ENCODE results near the gene LGALSL.
"Not testable (repeated sequence)": the region's sequence is repeated elsewhere in the genome, so short reads cannot be mapped to it uniquely, and the experiment has no call there.

The LGALSL gene

DNA sequence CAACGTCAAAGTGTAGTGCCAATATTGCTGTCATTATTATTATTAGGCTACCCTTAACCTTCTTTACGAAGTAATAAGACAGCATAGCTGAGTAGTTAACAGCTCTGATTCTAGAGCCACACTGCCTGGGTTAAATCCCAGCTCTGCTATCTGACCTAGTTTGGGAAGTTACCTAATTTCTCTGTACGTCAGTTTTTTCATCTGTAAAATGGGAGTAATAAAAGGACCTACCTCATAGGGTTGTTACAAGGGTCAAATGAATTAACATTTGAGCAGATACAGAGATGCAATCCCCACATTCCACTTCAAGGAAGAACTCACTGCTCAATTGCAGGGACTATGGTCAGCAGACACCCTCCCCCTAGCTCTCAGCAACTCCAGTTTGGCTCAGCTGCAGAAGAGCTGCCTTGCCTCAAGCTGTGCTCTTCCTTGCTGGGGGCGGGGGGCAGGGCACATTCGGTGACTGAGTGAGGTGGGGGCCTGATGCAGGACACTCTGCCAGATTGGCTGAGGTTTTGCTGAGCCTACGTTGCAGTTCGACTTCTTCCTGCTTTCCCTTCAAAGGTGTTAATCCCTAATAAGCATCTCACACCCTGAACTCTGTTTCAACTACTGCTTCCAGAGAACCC lies 11.0 kb upstream of the LGALSL start:
- DNase-seq = no peak

DNA sequence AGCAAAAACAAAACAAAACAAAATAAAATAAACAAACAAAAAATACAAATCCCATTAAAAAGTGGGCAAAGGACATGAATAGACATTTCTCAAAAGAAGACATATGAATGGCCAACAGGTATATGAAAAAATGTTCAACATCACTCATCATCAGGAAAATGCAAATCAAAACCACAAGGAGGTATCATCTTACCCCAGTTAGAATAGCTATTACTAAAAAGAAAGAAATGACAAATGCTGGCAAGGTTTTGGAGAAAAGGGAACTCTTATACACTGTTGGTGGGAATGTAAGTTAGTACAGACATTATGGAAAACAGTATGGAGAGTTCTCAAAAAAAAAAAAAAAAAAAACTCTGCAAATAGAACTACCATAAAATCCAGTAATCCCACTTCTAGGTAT lies 8.0 kb upstream of the LGALSL start:
- not testable (repeated sequence) for DNase-seq

DNA sequence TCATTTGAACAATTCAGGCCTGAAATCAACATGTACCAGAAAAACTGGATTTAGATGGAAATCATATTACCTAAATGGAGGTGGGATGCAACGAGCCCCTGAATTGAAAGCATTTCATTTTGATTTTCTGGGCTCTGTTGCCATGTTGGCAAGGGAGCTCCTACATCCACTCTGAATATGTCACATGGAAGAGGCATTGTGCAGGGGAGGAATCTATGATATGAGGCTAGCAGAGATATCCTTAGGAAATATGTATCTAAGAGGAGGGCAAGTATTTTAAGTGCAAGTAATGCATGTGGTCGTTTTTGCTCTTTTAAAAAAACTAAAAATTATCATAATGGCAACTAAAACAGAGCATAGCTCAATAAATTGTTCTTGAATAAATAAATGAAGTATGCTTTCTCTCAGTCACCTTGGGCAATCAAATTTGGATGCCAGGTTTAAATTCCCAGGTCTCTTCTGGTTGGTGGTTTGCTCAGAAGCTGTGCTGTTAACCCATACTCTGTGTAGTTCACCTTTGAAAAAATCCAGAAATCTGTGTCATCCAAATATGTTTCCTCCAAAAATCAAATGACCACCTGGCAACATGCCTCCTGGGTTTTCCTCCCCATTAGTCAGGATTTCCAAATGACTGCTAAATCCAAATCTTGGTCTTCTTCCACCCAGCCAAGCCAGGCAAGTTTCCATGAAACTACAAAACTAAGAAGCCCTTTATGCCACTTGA lies 6.5 kb upstream of the LGALSL start:
- DNase-seq = no peak

DNA sequence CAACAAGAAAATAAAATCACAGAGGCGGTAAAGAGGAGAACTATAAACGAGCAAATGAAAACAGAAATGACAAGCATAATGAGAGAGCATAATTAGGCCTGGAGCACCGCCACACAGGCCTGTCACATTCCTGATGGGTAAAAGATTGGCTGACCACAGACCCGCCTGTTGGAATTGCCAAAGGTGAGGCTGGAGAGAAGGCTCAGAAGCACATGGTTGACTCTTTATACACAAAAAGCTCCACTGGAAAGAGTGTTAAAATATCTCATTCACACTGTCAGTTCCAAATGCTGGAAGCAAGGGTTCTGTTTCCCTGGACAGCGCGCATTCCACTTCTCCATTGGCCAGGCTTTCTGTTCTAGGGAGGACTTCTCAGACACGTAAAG lies 5.9 kb upstream of the LGALSL start:
- no peak for DNase-seq

DNA sequence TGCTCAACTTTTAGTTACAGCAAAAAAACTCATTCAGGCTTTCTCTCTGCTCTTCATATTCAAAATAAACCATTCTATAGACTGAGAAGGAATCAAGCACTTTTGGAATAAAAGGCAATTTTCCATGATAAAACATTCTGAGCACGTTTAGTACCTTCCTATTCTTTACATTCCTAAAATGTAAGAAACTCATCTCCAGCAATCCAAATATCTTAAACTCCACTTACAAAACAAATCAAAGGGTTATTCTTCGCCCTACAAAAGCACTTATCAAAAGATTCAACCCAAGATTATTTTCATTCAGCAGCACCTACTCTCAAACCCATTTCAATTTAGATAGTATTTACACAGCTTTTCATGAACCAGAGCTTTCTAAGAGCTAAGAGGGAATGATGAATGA lies 2.9 kb upstream of the LGALSL start:
- DNase-seq = no peak

DNA sequence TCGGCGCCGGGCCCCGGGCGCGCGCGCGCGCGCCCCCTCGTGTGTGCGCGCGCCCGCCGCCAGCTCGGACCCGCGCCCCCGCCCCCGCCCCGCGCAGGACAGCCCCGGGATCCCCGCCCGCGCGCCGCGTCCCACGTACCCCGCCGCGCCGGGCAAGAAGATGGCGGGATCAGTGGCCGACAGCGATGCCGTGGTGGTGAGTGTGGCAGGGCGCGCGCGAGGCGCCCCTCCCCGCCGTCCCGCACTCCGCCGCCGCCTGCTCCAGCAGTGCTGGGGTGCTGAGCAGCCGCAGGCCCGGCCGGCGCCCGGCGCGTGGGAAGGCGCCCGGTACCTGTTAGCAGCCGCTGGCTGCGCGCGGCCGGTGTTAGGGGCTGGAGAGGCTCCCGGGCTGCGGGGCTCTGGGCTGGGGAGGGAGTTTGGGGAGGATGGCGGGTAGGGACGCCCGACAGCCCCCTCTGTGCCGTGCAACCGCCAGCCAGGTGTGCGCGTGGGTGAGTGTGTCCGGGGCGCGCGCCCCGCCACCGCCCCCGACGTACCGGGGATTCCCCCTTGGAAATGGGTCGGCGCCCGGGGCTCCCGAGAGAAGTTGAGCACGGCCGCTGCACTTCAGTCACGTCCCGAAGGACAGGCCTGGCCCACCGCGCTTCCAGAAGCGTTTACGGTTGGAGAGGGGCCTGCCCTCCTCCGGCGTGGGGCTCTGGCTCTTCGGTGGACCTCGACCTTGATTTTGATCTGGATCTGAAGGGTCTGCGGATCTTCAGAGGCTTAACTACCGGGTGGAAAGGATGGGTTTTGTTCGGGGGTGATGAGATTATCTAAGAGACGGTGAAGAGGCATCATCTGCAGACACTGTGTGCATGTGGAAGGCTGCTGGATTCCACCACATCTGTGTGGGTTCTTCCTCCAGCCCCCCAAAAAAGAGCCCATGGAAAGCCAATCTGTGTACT lies 697 bp downstream of the LGALSL start:
- DNase-seq = peak; percentile 20

DNA sequence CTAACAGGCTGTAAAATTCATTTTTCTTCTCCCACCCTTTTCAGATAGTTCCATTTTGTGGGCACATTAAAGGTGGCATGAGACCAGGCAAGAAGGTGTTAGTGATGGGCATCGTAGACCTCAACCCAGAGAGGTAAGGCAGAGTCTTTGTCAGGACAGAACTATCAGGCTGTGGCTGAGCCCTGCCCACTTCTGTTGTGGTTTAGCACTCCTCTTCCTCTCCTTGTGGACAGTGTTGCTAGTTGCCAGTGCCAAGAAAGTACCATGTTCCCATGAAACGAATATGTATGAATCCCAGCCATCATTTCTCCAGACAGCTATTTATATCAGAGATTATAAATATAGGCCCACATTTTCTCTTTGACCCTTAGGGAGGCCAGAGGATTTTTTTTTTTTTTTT lies 1.6 kb downstream of the LGALSL start:
- no peak for DNase-seq

DNA sequence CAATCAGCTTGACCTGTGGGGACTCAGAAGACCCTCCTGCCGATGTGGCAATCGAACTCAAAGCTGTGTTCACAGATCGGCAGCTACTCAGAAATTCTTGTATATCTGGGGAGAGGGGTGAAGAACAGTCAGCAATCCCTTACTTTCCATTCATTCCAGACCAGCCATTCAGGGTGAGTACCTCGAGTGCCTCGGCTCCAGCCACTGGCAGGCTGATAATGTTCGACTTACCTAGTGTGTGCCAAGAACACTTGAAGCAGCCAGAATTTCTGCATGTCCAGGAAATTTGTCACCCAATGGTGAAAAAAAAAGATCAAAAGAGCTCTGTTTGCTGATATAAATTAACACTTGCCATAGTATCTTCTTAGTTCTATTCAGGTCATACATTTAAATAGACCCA lies 2.3 kb downstream of the LGALSL start:
- DNase-seq = no peak

DNA sequence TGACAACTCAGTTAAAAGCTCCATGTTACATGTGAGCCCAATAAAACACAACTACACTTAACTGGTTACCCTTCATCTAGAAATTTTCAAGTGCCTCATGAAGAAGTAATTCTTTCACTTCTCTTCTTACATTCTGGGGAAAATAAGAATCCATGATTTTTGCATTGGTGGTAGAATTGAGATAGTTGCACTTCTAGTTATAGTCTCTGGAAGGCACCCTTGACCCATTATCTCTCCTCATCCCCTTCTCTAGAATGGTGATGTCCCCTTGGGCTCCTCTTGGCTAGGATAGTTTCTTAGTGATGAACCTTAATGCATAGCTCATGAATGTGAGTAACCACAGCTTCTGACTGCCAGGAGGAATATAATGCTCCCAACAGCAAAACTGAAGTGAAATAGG lies 3.6 kb downstream of the LGALSL start:
- no peak for DNase-seq

DNA sequence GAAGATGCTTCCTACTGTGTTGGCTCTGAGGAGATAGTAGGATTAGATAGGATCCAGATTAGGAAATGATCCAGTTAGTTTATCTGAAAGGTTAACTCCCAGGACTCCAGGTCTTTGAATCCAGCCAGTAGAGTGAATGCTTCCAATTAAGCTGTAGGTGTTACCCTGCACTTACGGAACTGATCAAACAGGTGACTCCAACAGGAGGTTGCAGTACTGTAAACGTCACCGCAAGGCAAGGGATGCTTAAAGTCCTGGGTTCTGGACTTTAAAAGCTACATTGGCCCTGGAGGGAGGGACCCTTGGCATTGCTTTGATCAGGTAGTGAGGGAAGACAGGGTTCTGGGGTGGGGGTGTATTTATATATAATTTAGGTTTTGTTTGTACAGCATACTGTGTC lies 5.6 kb downstream of the LGALSL start:
- DNase-seq = no peak

DNA sequence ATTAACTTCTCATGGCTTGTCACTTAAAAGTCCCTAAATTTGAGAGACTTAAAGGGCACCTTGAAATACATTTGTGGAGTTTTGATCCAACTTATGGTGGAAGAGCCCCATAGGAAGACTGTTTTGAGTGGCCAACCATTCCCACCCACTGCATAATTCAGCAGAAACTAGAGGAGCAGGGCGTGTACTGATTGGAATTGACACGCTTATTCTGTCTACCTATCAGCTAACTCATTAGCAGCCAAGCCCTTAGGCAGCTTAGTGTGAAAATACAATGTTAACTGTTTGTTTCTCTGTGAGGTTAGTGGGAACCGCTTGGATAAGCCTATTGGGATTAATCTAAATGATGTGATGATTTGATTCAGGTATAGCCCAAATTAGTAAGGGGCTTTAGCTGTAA lies 6.4 kb downstream of the LGALSL start:
- DNase-seq = no peak

DNA sequence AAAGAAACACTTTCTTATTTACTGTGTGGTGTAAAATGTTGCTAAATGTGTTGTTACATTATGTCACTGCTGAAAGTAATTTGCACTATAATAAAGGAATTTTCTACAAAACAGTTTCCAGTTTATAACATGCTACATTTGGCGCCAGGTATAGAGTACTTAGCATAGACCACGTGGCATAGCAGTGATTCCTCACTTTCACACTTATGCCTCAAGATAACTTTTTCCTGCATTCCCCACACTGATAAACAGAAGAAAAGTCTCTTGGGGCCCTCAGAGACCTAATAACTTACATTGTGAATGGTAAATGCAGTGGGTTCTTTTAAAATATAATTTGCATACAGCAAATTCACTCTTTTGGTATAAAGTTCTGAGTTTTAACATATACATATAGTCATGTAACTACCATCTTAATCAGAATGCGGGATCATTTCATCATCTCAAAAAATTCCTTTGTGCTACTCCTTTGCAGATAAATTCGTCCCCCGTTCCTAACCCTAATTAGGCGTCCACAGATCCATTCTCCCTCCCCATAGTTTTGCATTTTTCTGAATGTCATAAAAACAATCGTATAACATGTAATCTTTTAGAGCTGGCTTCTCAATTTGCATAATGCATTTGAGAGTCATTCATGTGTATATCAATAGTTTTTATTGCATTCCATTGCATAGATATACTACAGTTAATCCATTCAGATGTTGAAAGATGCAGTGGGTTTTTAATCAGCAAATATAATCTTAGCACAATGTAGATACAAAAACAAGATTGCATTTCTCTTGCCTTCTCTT lies 7.5 kb downstream of the LGALSL start:
- no peak for DNase-seq

DNA sequence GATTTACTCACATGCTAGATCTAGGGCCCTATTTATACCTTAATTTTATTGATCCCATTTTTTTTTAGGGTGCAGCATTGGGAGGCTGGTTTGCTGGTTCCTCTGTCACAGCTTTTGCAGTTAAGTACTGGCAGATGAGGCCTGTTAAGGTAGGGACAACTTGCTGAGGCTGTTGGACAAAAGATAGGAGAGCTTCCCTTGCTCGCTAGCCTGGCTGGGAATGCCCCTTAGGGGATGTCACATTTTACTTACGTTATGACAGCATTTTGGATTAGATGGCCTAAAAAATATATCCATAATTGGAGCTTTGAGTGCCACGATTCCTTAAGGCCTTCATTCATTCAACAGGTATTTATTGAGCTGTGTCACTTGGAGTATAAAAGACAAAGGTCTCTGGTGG lies 8.2 kb downstream of the LGALSL start:
- no peak for DNase-seq

DNA sequence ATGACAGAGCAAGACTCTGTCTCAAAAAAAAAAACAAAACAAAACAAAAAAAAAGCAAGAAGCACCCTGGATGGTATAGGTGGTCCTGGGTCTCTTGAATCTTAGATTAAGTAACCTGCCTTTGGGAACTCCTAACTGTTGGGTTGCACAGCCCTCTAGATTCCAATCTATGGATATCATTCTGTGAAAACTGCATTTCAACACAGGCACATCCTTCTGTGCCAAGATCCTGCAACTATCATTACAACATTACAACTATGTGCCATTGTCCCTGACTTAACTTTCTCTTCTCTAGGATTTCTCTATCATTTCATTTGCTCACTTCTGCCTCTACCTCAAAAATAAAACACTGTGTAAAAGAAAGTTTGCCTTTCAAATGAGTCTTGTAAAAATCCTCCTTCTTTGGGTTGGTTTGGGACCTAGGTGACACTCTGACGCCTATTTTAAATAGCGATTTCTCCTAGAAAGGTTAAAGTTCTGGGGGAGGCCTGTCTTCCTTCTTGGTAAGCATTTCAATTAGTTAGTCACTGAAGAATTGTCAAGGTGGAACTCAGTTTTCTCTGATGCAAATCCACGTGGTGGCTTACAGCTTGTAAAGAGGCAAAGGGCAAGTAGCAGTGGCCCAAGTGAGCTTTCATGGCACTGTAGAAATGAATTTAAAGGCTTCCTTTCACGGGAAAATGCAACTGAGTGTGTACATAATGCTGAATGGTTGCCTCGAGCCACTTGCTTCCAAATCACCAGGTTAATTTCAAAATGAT lies 9.2 kb downstream of the LGALSL start:
- no peak for DNase-seq

DNA sequence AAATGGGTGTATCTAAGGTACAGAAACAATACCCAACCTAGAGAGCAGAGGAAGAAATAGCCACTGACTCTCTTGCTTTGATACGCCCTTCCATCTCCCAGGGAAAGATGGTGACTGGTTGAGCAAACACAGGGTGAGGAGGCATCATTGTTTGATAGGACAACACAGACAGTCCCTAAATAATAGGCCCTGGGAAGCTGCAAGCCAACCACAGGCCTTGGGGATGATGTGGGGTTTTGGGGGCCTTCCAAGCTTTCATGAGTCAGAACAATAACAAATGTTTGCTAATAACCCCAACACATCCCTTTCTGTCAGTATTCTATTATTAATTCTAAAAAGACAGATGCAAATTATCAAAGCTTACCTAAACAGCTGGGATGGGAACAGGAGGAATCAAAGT lies 9.8 kb downstream of the LGALSL start:
- no peak for DNase-seq

DNA sequence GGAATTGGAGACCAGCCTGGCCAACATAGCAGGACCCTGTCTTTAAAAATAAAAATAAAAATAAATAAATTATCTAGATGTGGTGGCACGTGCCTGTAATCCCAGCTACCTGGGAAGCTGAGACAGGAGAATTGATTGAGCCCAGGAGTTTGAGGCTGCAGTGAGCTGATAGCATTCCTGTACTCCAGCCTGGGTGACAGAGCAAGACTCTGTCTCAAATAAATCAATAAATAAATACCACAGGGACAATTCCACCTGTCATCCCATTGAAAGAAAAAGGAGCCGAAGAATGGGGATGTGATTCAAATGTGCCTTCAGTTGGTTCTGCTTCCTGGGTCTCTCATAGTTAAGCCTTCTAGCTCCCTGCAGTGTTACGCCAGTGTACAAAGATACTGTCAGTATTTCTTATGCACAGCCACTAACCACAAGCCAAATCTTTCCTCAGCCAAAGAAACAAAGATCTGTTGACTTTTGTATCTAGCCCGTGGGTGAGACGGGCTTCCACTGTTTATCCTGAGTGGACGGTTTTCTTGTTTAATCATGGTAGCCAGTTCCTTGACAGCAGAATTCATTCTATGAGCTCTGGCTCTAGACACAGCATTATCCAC lies 12.6 kb downstream of the LGALSL start:
- no peak for DNase-seq

DNA sequence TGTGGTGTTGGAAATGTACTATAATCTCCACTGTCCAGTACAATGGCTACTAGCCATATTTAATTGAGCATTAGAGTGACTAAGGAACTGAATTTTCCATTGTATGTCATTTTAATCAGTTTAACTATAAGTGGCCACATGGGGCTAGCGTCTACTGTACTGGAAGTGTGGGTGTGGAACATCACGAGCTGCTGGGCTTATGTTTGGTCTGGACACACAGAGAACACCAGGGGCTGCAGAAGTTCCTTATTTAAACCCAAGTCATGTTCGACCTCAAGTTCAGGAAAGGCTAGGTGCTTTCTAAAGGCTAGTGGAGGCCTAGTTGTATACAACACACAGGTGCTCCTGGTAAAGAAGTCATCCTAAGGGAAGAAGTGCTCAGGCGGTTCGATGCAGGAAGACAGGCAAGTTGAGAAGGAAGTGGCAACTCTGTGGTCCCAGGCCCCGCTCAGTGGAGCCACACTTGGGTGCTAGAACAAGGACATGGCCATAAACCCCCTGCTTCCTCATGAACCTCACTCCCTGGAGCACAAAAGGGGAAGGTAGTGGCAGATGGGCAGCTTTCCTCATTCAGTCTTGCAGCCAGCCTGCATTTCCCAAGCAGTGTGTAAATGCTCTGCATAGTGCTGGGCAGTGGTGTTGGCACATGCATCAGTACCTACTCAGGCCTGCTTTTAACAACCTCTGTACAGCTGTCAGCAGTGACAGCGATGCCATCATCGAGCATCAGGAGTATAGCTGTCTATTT lies 13.3 kb downstream of the LGALSL start:
- DNase-seq = no peak

DNA sequence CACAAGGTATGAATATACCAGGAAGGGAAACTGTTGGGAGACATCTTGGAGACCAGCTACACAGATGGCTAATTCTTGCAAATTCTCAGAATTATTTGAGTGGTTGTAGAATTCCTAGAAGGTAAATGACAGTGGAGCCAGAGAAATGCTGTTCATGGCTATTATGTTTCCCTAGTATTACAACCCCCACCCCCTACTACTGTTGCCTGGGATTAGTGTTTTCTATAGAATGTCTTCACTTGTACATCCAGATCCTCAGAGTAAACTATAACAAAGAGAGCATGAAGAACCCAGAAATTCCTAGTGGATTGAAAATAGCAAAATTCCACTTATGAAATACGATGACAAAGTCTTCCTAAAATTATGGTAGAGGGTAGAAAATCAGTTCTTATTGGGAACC lies 15.3 kb downstream of the LGALSL start:
- DNase-seq = no peak

DNA sequence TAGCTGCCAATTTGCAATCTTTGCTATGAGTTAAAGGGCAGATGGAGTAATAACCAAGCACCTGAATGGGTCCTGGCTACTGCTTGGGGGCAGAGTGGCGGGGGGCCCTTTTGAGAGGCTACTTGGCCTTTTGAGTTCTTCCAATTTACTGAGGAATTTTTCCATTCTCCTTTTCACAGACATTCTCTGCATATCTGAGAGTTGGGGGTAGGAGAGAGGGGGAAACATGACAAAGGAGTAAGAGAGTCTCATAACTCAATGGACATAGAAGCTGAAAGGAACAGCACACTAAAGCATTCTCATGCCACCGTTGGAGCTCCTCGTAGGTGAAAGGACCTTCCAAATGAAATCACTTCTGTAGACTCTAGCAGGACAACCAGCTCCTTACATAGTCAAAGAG lies 16.1 kb downstream of the LGALSL start:
- no peak for DNase-seq

DNA sequence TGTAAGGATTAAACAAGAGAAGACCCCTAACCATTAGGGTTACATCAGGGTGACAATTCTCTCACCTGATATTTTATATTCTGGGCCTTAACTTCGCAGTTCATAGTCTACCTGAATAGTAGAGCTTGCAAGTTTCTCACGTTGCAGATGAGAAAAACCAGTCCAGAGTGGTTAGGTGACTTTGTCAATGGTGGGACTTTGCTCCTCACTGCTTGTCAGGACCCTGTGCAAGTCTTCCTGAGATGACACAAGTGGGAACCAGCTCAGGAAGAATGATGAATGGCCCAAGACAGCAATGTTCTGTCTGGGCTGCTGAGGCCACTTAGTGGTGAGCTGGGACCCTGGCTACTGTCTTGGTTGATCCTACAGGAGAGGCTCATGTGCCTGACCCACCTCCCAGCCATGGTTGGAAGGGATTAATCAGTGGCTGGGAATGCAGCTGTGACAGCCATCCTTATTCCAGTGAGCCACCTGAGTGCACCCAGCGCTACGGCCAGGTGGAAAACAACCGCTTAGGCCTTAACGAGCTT lies 16.9 kb downstream of the LGALSL start:
- DNase-seq = no peak

DNA sequence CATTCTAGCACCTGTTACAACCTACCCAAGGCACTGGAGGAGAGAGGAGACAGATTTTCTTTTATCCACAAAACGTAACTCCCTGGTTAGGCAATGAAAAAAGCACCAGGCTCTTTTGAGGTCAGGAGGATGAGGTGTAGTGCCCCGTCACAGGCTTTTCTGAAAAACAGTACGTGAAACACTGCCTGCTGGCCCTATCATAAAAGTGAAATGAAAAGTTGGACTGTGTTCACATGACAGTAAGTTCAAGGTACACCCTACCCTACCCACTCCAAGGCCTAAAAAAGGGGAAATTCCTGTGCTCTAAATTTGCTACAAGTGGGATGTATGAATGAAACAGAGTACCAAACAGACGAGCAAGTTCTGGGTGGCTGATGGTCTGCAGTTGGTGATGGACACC lies 17.6 kb downstream of the LGALSL start:
- no peak for DNase-seq
